HepG2 (cell line): ENCODE data around the gene MGLL. TPM values are rescaled to one million over a fixed set of nuclear protein-coding genes. Genes with fewer than 3 reads are reported as not detected.

Experiments used
- ATAC-seq: fragments of 200-7000 bp; cut with Tn5 transposase; 3 replicates; pipeline ENCODE4 v1.9.1; 2020; ENCODE audit warnings: mild to moderate bottlenecking, moderate library complexity
- BruUV-seq: library from RNA; stranded (reverse); fragments of 400-500 nt; replicated peaks from 2 replicates; lab custom pipeline; 2021; lab: Mats Ljungman, UMichigan
- CTCF ChIA-PET: fragments of 300-600 bp; formaldehyde crosslinking; extraction: SDS; loops from one replicate; lab custom pipeline; 2021; ENCODE audit warnings: low total read pairs, inconsistent platforms, low intra/inter-chr PET ratio; lab: Yijun Ruan, JAX
- POLR2A ChIA-PET: fragments of 350-600 bp; sonication (Branson Sonifier 250); formaldehyde crosslinking; loops from one replicate; lab custom pipeline; 2020; ENCODE audit warnings: antibody characterized with exemption, inconsistent platforms; lab: Yijun Ruan, JAX
- DNase-seq: peaks from one replicate; pipeline ENCODE4 v3.0.0-alpha.2; 2015; ENCODE audit warnings: low spot score
- FAIRE-seq: peaks from 3 replicates; lab custom pipeline; 2011; peaks lifted over from hg19 to GRCh38; lab: Jason Lieb, UNC
- H2AFZ ChIP-seq: one replicate; pipeline ENCODE4 v1.6.1; 2011; ENCODE audit warnings: low read length, inconsistent platforms
- H3K27ac ChIP-seq: fragments of 300-600 bp; 3 replicates; pipeline ENCODE4 v1.8.0; 2011; ENCODE audit warnings: mixed run types, mild to moderate bottlenecking, mixed read lengths, low read length, inconsistent platforms; ENCODE audit not compliant: insufficient read depth; ENCODE audit errors: extremely low read length
- H3K27me3 ChIP-seq, 2 experiments: fragments of 200-600 bp in 1 of 2; 2 replicates in 1 of 2; 3 replicates in 1 of 2; pipeline versions ENCODE4 v1.6.0 to v1.8.0; 2011; ENCODE audit warnings: low read length in 2 of 2, mild to moderate bottlenecking in 2 of 2, moderate library complexity in 2 of 2, inconsistent platforms in 1 of 2; ENCODE audit not compliant: insufficient read depth in 2 of 2, control insufficient read depth in 1 of 2
- H3K36me3 ChIP-seq, 2 experiments: fragments of 200-600 bp in 1 of 2; replicated peaks in 1 of 2; 2 replicates in 1 of 2; 3 replicates in 1 of 2; pipeline versions ENCODE4 v1.5.1 to v1.8.0; 2011; ENCODE audit warnings: low read length in 2 of 2, inconsistent platforms in 1 of 2; ENCODE audit not compliant: insufficient read depth in 2 of 2, control insufficient read depth in 1 of 2
- H3K4me1 ChIP-seq: 2 replicates; pipeline ENCODE4 v1.5.1; 2012; ENCODE audit warnings: low read length, inconsistent platforms; ENCODE audit not compliant: insufficient read depth
- H3K4me2 ChIP-seq: 2 replicates; pipeline ENCODE4 v1.6.0; 2011; ENCODE audit warnings: low read depth, low read length, inconsistent platforms
- H3K4me3 ChIP-seq, 3 experiments: fragments of 200-600 bp in 1 of 3; sonication (generic), shearing (Covaris generic) in 1 of 3; replicated peaks in 1 of 3; 2 replicates each; pipeline ENCODE4 v1.5.1; 2011 to 2016; ENCODE audit warnings: low read length in 3 of 3, inconsistent platforms in 2 of 3, low read depth in 2 of 3, mild to moderate bottlenecking in 2 of 3, control low read depth in 1 of 3, mixed read lengths in 1 of 3; ENCODE audit not compliant: insufficient read depth in 1 of 3
- H3K79me2 ChIP-seq: one replicate; pipeline ENCODE4 v1.6.1; 2011; ENCODE audit warnings: low read length, inconsistent platforms; ENCODE audit not compliant: insufficient read depth
- H3K9ac ChIP-seq: 2 replicates; pipeline ENCODE4 v1.6.0; 2011; ENCODE audit warnings: mild to moderate bottlenecking, low read depth, low read length, inconsistent platforms; ENCODE audit not compliant: insufficient read depth
- H3K9me3 ChIP-seq: 2 replicates; pipeline ENCODE4 v1.5.1; 2012; ENCODE audit warnings: mild to moderate bottlenecking, low read length
- H4K20me1 ChIP-seq: 2 replicates; pipeline ENCODE4 v1.6.0; 2011; ENCODE audit warnings: inconsistent platforms, mild to moderate bottlenecking, low read length, moderate library complexity; ENCODE audit not compliant: insufficient read depth
- HBP1 ChIP-seq: IDR thresholded peaks from 2 replicates; pipeline ENCODE4 v1.6.1; 2016; ENCODE audit warnings: low read depth, control low read depth
- MAFF ChIP-seq: IDR thresholded peaks from 2 replicates; pipeline ENCODE4 v1.6.1; 2011; ENCODE audit warnings: low read depth, low read length, improper control_type of control experiment
- MEIS1 ChIP-seq: sonication (generic); formaldehyde crosslinking; IDR thresholded peaks from 2 replicates; pipeline ENCODE4 v1.9.0; 2021; ENCODE audit warnings: mild to moderate bottlenecking, missing genetic modification reagents, moderate library complexity, borderline replicate concordance
- ONECUT2 ChIP-seq: sonication (generic); formaldehyde crosslinking; IDR thresholded peaks from 2 replicates; pipeline ENCODE4 v1.4.0; 2020; ENCODE audit warnings: missing genetic modification reagents
- SIN3A ChIP-seq: IDR thresholded peaks from 2 replicates; pipeline ENCODE4 v1.6.1; 2011; ENCODE audit warnings: low read depth, mild to moderate bottlenecking, control low read depth, low read length, borderline replicate concordance
- ZNF367 ChIP-seq: sonication (generic); formaldehyde crosslinking; IDR thresholded peaks from 2 replicates; pipeline ENCODE4 v1.4.0; 2020; ENCODE audit warnings: missing genetic modification reagents, borderline replicate concordance
- ZNF724P ChIP-seq: sonication (generic); formaldehyde crosslinking; IDR thresholded peaks from 2 replicates; pipeline ENCODE4 v1.8.0; 2022; ENCODE audit warnings: missing genetic modification reagents, borderline replicate concordance
- whole genome bisulfite sequencing: methylation state at CpG from one replicate; pipeline ENCODE4 v1.1.6; 2017; ENCODE audit warnings: low lambda C conversion rate; 5-methylcytosine and 5-hydroxymethylcytosine counted together
- in situ Hi-C: cut with HindIII; loops from 2 replicates; pipeline ENCODE4 v1.10.0; 2017; ENCODE audit warnings: low pct_unique_long_range_greater_than_20kb; ENCODE audit not compliant: extremely low pct_ligation_motif_present
- intact Hi-C: fragments of 100-400 bp; cut with micrococcal nuclease; formaldehyde crosslinking; loops from one replicate; pipeline ENCODE4 v1.10.0; 2022; ENCODE audit not compliant: unreplicated experiment
- polyA plus RNA-seq, 8 experiments: library from polyadenylated mRNA; depleted of rRNA in 3 of 8; stranded (reverse) in 7 of 8; unstranded in 1 of 8; fragments of >200 nt; fragmentation: Illumina TruSeq in 4 of 8; extraction: Trizol in 4 of 8; gene quantifications; 2 replicates each; pipeline versions ENCODE4 v1.2.1 to v1.2.3, GENCODE V29; 2011 to 2016; ENCODE audit warnings: low read depth in 4 of 8, missing spikeins in 1 of 8, mixed read lengths in 1 of 8; ENCODE audit not compliant: insufficient read depth in 1 of 8
- total RNA-seq, 5 experiments: library from RNA; depleted of rRNA; stranded (reverse); fragments of >200 nt; fragmentation: Illumina TruSeq; extraction: Trizol; gene quantifications; 2 replicates each; pipeline ENCODE4 v1.2.3, GENCODE V29; 2016; ENCODE audit warnings: low read depth in 1 of 5

MGLL gene
- total and polyA plus RNA-seq, 2 of the 13 experiments (the other 11 are each of a cell fraction or from before 2014, with no cell fraction given) = not detected

GRCh38 chr3:127867986-127868385 is 45.7 kb upstream of the MGLL start:
- Histone ChIP-seq H3K9ac (no peak overlapping the region), H3K4me3 (no peak overlapping the region), H3K36me3 (no peaks in the 10 kb centered on the region), H3K79me2 (no peaks in the 10 kb centered on the region), H3K27ac (no peak overlapping the region), H3K4me1 (no peaks in the 10 kb centered on the region), H2AFZ (no peak overlapping the region), H3K4me2 (no peak overlapping the region), H3K27me3 (peaks cover 0 to 2% of the 10 kb centered on the region in 2 experiments; a peak in 2 of 5 replicates), H4K20me1 (no peaks in the 10 kb centered on the region), H3K9me3 (no peaks in the 10 kb centered on the region)
- DNase-seq = no peak
- CTCF ChIA-PET = no interaction called here
- in situ Hi-C loops (no loop called here), intact Hi-C loops (no loop called here)
- POLR2A ChIA-PET = no interaction called here
- ATAC-seq = no peak
- no TSS peak for BruUV-seq
- TF ChIP-seq SIN3A (no peak), HBP1 (no peak), ZNF367 (CRISPR knock-in tag) (no peak)
- FAIRE-seq = no peak

- no peak overlapping the region for H2AFZ ChIP-seq
- ATAC-seq (no peak), DNase-seq (no peak), FAIRE-seq (no peak)
- TF ChIP-seq ONECUT2 (CRISPR knock-in tag) (no peak), MEIS1 (no peak), MAFF (no peak), ZNF724P (CRISPR knock-in tag) (no peak)
- no peaks in the 10 kb centered on the region for H3K4me1 ChIP-seq
- 36% methylated on average over 2 of the region's 2 CpGs for WGBS
- in situ Hi-C loops (no loop called here), intact Hi-C loops (no loop called here)
- no TSS peak for BruUV-seq
- H3K27me3 ChIP-seq = peaks cover 0 to 2% of the 10 kb centered on the region in 2 experiments; a peak in 2 of 5 replicates
- H4K20me1 ChIP-seq = no peaks in the 10 kb centered on the region
- H3K79me2 ChIP-seq = no peaks in the 10 kb centered on the region
- no peak overlapping the region for H3K4me2 ChIP-seq
- ChIA-PET CTCF (no interaction called here), POLR2A (no interaction called here)
- no peaks in the 10 kb centered on the region for H3K36me3 ChIP-seq
- H3K9me3 ChIP-seq = no peaks in the 10 kb centered on the region
- no peak overlapping the region for H3K4me3 ChIP-seq
- H3K9ac ChIP-seq = no peak overlapping the region
- H3K27ac ChIP-seq = no peak overlapping the region
Observed at GRCh38 chr3:127867412-127867811, 45.1 kb upstream of the MGLL start.
